Activated CD8-positive, alpha-beta memory T cell treated with anti-CD3 and anti-CD28 coated beads, Interleukin-2, amount 50 U/mL, for 4 hours (primary cell): ENCODE results near the gene BOD1L2.

ENCODE experiments used
- DNase-seq: peaks from one replicate; pipeline ENCODE4 v3.0.0-alpha.2; 2020

Gene BOD1L2

GRCh38 chr18:57150828-57151227, 3.9 kb downstream of the BOD1L2 start:
- no peak for DNase-seq

- no peak for DNase-seq
Measured at GRCh38 chr18:57154191-57154830, 7.4 kb downstream of the BOD1L2 start.

GRCh38 chr18:57164401-57164800, 17.5 kb downstream of the BOD1L2 start:
- no peak for DNase-seq

GRCh38 chr18:57167617-57168308, 20.9 kb downstream of the BOD1L2 start:
- DNase-seq, result no peak

- DNase-seq, result no peak
Measured at GRCh38 chr18:57171026-57171425, 24.1 kb downstream of the BOD1L2 start.

GRCh38 chr18:57175532-57175931, 28.6 kb downstream of the BOD1L2 start:
- no peak for DNase-seq

- DNase-seq, result no peak
Measured at GRCh38 chr18:57185434-57185833, 38.5 kb downstream of the BOD1L2 start.

GRCh38 chr18:57188851-57189557, 42.1 kb downstream of the BOD1L2 start:
- no peak for DNase-seq

GRCh38 chr18:57190026-57190425, 43.1 kb downstream of the BOD1L2 start:
- DNase-seq, result no peak

GRCh38 chr18:57194070-57194469, 47.2 kb downstream of the BOD1L2 start:
- DNase-seq, result no peak

GRCh38 chr18:57194622-57195021, 47.7 kb downstream of the BOD1L2 start:
- DNase-seq, result no peak

GRCh38 chr18:57195341-57195740, 48.5 kb downstream of the BOD1L2 start:
- no peak for DNase-seq

GRCh38 chr18:57197261-57197660, 50.4 kb downstream of the BOD1L2 start:
- DNase-seq, result no peak

- DNase-seq, result no peak
Measured at GRCh38 chr18:57198073-57198472, 51.2 kb downstream of the BOD1L2 start.
